GM21576 (cell line): ENCODE results near the gene SLCO2A1.

Experiments
- ATAC-seq: cut with Tn5 transposase; IDR thresholded peaks from one replicate; pipeline ENCODE4 v1.9.1; 2021; ENCODE audit warnings: mild to moderate bottlenecking, moderate library complexity; ENCODE audit not compliant: unreplicated experiment

The SLCO2A1 gene

DNA sequence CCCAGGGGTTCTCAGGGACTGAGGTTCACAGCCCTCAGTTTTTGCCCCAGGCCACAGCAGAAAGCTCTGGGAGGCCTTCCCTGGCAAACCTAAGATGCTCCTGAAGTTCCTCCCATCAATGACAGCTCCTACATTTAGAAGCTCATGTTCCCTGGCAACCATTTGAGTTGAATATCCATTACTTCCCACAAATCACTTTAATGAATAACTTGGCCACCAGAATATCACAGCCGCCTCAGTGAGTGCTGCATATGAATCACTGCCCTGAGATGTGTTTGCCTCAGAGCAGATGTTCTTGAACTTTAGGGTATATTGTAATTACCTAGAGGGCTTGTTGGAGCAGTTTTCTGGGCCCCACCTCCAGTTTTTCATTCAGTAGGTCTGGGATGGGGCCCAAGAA lies 27.4 kb downstream of the SLCO2A1 start:
- no peak for ATAC-seq

DNA sequence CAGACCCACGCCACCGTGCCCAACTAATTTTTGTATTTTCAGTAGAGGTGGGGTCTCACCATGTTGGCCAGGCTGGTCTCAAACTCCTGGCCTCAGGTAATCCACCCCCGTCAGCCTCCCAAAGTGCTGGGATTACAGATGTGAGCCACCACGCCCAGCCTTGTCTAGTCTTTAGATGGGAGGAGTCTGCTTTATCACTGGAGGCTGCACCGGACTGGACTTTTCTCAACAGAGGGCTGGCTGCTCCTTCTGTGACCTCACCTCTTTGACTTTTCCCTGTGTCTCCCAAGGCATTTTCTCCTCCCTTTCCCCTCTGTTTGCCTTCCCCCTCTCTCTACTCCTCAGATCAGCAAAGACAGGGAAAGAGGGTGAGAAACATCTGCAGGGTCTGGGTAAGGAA lies 28.5 kb downstream of the SLCO2A1 start:
- ATAC-seq: no peak

DNA sequence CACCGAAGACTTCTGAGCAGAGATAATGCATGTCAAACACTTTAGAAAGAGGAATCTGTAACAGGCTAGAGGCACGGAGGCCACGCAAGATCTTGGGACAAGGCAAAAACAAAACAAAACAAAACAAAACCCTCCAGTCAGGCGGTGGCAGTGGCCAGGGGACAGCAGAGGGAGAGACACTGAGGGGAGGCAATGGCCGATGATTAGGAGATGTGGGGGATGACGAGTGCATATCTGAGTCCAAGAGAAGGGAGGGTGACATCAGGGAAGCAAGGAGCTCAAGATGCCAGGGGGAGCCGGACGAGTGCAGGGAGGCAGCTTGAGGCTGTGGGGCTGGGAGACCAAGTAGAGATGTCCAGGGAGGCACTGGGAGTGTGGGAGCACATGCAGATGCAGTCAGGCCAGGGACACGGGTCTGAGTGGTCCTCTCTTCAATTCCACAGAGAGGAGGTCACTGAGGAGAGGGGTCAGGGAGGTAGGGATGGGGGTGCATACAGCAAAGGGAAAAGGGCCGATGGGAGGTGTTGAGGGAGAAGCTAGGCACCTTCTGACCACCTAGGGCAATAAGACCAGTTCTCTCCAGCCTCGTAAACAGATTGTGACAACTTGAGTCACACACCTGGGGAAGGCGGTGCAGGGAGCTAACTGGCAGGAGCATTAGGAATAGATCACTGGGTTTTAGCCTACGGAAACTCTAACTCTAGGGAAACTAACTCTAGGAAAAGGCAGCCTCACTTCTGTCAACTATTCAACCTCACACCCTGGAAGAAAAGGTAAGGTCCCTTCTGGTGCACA lies 29.6 kb downstream of the SLCO2A1 start:
- ATAC-seq: no peak

DNA sequence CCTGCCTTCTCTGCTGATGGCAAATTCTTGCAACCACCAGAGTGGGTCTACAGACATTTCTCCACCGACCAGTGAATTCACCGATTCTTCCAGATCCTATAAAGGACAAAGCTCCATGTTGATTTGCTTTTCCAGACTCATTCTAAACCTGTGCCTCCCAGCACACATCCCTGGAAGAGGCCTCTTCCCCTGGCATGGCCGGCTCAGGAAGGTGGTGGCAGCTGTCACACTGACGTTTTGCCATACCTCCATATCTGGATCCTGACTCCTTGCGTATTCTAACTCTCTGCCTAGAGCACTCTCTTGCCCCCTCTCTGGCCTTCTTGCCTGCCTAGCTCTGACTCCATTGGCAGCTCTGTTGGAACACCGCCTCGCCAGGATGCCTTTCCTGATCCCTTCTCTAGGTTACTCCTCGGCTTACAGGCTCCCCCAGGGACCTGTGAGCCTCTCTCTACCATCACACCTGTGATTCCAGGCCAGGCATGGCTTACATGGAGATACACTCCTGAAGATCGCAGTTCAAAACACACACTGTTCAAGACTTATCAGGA lies 31.0 kb downstream of the SLCO2A1 start:
- ATAC-seq: no peak

DNA sequence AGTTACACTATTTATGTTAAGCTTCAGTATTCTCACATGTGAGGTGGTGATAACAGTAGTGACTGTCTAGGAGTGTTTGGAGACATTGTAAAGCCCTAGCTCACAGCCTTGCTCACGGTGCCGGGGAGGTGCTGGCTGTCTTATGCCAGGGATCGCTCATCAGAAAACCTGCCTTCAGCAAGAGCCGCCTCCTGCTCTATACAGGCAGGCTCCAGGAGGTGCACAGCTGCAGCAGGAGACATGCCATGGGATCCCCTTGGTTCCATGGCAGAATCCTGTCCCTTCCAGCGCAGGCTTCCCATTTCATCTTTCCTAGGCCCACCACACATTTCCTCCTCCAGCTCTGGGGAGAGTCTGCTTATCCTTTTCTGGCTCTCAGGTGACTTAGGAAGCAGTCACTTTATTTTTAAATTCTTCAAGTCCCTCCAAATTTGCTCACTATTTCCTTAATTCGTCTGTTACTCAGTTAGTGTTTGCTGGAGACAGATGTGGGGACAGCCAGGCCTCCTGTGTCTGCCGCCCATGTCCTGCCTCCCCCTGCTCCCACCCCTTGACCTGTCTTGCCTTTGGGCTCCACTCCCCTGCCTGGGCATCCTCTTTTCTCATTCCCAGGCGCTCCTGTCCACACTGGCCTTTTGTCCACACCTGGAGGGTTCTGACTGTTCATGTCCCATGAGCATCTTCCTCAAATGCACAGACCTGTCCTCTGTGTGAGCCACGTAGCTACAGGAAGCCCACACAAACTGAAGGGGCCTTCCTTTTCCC lies 31.7 kb downstream of the SLCO2A1 start:
- no peak for ATAC-seq

DNA sequence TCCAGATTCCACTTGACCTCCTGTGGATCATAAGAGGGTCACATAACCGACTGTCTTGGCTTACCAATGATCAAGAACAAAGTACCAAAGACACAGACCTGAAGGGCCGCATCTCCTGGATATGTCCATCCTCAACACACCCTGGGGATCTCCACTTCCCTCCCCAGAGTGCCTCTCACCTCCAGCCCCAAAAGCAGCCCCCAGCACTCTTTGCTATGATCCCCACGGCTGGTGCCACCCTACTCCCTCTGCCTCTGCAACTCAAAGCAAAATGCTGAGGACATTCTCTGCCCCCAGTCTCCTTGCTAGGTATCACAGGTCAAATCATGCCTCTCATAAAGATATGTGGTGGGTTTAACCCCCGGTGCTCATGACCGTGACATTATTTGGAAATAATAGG lies 32.7 kb downstream of the SLCO2A1 start:
- no peak for ATAC-seq

DNA sequence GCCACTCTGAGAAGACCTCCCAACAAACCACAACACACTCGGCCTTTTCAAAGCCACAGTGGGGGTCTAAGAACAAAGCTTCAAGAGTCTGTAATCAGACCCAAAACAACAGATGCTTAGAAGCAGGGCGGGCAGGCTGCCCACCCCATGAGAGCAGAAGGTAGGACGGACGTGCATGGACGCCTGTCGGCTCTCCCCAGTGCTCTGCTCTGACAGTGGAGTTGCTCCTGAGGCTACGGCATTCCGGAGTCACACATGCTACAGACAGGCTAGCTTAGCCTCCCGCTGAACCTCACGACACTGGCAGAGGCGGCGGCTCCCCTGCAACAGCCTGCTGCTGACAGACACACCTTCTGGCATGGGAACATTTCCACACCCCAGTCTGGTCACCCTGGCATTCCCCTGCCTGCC lies 33.5 kb downstream of the SLCO2A1 start:
- no peak for ATAC-seq

DNA sequence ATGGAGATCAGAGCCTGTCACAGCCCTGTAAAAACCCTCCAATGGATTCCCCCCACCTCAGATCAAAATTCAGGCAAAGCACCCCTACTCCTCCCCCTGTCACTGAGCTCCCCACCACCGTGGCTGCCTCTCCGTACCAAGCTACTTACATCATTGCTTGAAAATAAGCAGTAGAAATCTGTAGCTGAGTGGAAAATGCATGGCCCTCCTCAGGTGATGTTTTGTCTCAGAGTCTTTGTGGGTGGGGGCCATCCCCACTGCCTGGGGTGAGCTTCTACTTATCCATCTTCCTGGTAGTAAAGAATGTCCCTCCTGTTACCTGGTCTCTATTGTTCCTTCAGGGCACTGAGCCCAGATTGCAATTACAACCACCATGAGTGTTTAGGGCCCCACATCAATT lies 34.5 kb downstream of the SLCO2A1 start:
- no peak for ATAC-seq

DNA sequence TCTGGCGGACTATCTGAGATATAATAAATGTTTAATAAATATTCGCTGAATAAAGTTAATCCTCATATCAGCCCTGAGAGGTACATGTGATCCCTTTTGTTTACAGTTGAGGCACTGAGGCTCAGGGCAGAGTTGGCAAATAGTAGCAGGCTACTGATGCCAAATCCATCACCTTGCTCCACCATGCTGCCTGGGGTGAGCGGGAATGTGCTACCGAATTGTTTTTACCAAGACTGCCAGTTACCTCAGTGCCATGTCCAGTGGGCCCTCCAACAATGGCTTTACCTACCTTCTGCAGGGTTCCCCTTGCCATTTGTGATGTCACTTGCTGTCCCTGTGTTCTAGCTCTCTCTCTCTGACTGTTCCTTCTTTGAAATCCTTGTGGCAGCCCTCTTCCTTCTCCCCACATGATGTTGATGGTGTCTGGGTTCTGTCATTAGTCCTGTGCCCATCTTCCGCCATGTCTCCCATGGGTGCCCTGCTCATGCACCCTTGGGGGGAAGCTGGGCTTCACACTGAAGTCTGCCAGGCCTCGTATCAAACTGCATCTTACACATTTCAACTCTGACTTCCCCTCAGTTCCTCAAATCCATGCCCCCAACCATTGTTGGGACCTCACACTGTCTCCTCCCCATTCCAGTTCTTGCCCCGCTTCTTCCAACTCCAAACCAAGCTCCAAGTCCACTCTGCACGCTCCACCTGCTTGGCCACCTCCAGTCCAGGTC lies 35.4 kb downstream of the SLCO2A1 start:
- ATAC-seq: no peak

DNA sequence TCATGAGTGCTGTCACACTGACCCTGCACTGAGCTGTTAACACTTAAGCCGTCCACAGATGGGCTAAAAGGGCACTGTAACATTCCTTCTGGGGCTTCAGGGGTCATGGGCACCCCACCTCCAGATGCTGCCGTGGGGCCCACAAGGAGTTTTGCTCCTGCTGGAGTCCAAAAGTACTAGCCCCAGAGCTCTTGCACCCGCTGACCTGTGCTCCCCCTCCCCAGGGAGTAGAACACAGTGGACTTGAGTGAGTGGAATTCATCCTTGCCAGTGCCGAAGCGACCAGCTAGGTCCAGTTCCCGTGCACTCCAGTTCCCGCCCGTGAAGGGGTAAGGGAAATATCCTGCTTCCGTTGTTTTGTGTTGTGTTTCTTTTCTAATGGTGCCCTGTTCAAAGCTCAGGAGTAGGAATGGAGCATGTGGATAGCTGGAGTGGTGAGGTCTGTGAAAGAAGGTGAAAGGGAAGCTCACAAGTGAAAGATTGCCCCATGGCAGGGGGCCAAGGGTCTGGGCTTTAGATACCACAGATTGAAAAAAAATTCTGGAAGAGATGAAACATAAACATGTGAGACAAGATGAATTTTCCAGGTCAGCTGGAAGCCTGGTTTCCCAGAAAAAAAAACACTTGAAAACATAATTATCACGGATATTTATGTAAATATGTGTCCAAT lies 36.6 kb downstream of the SLCO2A1 start:
- ATAC-seq: no peak

DNA sequence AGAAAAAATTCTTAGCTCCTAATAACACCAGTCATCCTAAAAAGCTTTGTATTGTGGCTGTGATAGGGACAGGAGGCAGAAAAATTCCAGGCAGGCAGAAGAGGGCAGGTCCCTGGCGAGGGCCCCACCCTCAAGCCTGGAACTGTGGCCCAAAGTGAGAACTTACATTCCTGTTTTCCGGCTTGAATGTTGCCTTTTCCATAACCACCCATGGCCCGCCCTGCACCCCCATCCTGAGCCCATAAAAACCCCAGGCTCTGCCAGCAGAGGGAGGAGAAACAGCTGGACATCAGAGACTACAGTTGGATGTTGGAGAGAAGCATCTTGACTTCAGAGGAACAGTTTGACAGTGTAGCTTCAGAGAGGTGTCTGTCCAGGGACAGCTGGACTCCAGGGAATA lies 37.3 kb downstream of the SLCO2A1 start:
- ATAC-seq: no peak

DNA sequence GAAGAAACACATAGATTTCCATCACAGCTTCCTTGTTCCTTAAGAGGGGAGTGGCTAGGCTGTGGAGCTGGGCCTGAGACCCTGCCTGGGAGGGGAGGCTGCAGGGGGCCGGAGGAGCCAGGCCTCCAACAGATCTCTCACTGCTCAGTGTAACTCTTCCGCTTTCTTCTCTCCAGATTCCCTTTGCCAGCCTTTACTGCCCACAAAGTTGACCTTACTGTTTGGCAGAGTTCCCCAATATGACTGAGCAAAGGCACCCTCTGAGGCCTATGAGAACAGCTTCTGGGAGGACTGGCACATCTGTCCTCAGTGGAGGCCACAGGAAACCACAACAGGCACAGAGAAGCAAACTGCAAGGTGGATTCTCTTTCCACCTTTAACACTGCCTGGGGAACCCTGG lies 38.1 kb downstream of the SLCO2A1 start:
- no peak for ATAC-seq

DNA sequence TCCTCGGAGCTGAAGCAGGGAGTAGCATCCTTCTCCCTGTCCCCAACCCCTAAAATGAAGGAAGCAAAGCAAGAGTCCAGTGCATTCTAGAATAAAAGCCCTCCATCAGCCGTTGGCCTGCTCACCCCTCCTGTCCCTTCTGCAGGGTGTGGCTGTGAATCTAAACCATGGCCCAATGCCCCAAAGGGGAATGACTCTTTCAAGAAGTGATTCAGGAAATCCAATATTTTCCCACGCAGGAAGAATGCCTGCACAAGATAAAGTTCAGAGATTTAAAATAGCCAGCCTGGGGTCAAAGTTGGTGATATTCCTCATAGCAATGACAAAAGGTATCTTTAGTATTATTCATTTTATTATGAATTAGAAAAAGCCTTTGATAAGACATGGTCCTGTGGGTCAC lies 38.5 kb downstream of the SLCO2A1 start:
- ATAC-seq: no peak

DNA sequence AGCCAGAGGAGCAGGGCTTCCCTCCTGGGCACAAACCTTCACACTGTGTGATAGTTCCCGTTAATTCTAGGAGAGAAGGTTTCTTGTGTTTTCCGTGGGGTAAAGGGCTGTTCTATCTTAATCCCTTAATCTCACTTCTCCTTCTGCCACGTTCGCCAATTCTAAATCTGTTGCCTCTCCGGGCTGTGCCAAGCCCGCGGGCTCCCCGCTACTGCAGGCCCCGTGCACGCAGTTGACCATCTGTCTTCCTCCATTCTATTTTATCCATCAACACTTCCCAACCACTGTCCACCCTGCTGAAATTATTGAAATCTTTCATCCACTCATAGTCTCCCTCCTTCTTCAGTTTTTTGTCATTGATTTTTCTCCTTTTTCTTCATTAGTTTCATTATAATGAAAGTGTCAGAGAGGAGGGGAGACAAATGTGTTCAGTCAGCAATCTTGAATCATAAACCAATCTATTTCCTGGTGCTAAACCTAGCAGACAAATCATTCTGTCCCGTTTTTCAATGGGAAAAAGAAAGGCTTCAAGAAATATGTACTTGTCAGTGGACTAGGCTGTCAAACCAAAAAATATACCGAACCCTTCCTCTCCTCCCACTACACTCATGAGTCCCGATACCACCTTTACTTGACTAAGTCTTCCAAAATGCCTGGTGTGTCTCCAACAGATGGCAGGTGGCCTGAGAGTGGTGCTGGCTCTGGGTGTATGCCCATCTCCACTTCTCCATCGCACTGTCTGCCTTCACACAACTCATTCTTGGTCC lies 39.6 kb downstream of the SLCO2A1 start:
- no peak for ATAC-seq

DNA sequence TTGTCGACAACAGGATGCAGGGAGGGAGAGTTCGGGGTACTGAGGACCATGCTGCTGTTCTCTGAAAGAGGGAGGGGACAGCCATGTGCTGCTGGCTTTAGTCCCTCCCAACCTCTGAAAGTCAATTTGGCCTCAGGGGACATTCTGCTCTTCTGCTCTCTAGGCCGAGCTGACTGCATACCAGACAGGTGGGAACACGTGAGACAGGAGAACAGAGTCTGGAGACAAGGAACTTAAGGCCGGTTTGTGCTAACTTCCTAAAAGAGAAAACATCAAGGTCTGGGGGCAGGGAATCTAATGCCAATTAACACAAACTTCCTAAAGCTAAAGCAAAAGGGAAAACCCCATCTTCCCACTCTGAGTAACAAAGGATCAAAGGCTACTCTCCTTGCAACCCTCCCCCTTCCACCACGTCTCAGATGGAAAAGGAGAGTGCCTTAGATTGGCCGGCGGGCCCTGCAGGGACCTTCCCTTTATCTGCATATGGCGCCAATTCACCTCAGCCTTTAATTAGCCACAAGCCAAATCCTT lies 41.0 kb downstream of the SLCO2A1 start:
- no peak for ATAC-seq

DNA sequence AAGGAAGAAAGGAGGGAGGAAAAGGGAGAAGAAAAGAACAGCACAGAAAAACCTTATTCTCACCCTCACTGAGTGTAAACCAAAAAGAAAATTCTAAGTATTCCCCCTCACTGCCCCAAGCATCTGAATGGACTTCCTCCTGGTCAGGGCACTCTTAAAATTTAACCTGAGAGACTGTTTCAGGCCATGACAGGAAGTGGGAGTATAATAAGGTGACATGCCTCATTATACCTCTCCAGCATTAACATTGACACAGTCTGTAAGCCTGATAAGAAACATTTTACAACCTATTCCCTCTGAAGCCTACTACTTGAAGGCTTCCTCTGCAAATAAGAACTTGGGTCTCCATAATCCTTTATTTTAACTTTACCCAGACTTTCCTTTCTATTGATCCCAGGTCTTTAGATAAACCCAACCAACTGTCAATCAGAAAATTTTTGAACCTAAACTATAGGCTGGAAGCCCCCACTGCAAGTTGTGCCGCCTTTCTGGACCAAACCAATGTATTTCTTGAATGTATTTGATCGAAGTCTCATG lies 41.7 kb downstream of the SLCO2A1 start:
- ATAC-seq: no peak

DNA sequence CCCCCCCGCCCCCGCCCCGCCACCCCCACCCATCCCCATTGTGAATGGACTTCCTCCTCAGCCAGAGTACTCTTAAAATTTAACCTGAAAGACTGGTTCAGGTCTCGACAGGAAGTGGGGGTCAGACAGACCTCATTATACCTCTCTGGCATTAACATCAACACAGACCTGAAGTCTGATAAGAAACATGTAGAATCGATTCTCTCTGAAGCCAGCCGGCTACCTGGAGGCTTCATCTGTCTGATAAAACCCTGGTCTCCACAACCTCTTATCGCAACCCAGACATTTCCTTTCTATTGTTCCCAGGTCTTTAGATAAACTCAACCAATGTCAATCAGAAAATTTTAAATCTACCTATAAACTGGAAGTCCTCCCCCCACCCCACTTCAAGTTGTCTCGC lies 42.6 kb downstream of the SLCO2A1 start:
- ATAC-seq: no peak

DNA sequence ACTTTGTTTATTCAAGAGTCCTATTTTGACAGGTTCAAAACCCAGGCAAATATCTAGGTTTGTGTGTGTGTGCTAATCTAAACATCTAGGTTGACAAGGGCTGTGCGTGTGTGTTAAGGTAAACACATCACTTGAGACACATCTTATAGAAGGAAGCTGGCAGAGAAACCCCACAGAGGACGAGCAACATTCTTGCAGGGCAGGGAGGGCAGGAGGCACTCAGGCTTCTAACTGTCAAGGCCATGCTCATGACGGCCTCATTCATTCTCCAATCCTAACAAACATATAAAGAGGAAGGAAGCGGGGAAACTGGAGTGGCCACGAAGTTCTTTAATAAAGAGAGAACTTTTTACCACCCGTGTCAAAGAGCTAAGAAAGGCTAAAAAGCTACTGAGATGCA lies 43.4 kb downstream of the SLCO2A1 start:
- ATAC-seq: no peak

DNA sequence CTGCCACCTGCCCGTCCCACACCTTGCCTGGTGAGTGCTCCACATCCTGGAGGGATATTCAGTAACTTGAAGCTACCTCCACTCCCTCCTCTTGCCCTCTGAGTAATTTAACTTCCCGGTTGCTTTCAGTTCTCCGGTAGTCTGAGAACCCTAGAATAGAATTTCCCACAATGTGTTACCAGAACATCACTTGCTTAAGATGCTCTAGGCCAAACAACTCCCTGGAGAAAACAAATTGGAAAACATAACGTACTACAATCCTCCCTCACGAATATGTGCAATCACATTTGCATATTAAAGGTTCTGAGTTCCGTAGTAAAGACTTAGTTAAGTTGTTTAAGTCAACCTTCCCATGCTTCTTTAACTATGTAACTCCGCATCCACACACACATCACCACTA lies 44.8 kb downstream of the SLCO2A1 start:
- no peak for ATAC-seq
